Peyer's patch (tissue), 4 donors: ENCODE results near the gene SDHA.
"Not testable (repeated sequence)": the region's sequence is repeated elsewhere in the genome, so short reads cannot be mapped to it uniquely, and the experiment has no call there.

Source experiments
- CTCF ChIP-seq, 6 experiments: fragments of 450-650 bp in 4 of 6; fragments of 200-600 bp in 2 of 6; sonication (generic) in 1 of 6; IDR thresholded peaks; one replicate each; pipeline ENCODE4 v1.5.1; 2017 to 2019; ENCODE audit warnings: antibody characterized with exemption in 6 of 6, mild to moderate bottlenecking in 3 of 6, moderate library complexity in 1 of 6
- POLR2A ChIP-seq, 2 donors: fragments of 450-650 bp; IDR thresholded peaks; one replicate each; pipeline ENCODE4 v1.5.1; 2017; ENCODE audit warnings: antibody characterized with exemption in 2 of 2, mild to moderate bottlenecking in 2 of 2, moderate library complexity in 2 of 2

- not testable (repeated sequence) for TF ChIP-seq CTCF, POLR2A (IDR thresholded peaks at IDR 0.05)
These were observed 78.1 kb downstream of the SDHA start for GRCh38 chr5:296207-296606.
